Stimulated activated CD8-positive, alpha-beta memory T cell treated with anti-CD3 and anti-CD28 coated beads, Interleukin-4, amount 100 ng/mL, for 4 hours (primary cell): ENCODE data around the gene APH1B.

ENCODE experiments used
- DNase-seq, 2 donors: peaks; one replicate each; pipeline ENCODE4 v3.0.0-alpha.2; 2020; ENCODE audit warnings: low read depth in 2 of 2, low spot score in 1 of 2

Gene APH1B

DNA sequence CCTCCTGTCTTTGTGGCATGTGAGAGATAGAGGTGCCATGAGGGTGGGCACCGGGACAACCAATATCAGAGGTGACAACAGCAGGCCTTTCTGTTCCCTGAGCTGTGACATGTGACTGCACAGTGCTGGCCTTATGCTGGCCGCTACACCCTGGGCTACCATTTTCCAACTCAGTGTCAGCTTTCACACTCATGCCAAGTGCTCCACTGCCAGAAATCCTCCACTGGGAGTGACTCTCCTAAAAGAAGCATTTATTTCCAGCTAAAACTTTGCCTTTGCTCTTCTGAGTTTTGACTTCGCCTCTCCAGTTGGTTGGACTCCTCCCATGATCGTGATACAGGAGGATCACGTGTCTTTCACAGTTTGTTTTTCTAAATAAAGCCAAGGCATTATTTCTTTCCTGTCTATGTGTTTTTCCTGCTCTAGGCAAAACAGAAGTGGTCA is 72.8 kb downstream of the APH1B start:
- DNase-seq: no peak

DNA sequence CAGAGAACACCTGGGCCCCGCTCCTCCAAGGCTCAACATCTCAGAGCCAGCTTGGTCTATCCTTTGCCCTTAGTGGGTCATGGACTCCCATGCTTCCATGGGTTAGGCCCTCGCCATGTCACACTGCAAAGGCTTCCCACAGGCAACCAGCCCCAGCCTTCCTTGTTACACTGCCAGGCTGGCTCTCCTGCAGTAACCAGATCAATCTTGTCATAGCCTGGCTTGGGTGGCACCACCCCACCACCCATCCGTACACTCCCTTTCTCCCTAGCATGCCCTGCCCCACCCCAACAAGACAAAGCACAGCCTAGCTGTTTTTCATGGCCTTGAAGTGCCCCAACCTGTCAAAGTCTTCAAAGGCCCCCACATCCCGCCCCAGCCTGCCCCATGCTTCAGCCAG is 73.8 kb downstream of the APH1B start:
- no peak for DNase-seq

DNA sequence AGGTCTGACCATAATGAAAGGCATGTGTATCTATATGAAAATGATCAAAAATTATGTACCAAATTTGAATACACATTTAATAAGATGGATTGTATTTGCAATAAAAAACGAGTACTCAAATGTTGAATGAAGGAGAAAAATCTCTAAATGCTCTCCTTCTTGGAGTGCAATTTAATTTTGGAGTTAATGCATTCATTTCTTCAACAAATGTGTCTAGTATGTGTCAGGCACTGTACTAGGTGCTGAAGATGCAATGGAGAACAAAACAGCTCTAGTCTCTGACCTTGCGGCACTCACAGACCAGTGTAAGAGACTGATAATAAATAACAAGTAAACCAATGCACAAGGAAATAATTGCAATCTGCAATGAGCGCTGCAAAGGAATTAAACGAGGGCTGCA is 75.4 kb downstream of the APH1B start:
- no peak for DNase-seq

DNA sequence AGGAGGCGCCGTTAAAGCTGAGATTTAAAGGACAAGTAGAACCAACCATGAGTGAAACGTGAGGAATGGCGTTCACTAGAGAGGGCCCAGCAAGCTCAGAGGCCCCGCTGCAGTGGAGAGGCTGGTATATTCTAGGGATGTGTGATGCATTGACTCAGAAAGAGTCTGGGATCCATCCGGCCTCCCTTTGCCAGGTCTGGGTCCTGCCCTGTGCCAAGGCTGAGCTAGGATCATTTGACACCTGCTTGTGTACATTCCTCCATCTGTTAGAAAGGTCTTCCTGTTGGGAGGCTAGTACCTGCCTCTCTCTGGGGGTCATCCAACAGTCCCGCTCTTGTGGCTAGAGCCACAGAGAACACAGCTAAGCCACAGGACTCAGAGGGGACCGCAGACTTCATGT is 75.9 kb downstream of the APH1B start:
- DNase-seq: no peak

DNA sequence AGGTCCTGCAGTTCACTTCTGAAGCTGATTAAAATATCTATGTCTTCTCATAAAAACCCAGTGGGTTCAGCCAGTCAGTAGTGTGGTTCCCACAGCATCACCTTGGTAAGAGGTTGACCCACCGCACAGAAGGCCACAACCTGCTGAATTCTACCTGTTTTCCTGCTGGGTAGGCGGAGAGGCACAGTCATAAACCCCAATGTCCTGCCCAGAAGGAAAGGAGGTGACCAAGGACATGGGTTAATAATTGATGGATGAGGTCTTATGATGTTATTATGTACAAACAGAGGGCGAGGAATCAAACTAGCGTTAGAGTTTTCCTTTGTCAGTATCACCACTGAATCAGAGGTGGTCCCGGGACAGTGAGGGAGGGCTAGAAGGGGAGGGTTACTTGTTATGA is 76.5 kb downstream of the APH1B start:
- DNase-seq: no peak

DNA sequence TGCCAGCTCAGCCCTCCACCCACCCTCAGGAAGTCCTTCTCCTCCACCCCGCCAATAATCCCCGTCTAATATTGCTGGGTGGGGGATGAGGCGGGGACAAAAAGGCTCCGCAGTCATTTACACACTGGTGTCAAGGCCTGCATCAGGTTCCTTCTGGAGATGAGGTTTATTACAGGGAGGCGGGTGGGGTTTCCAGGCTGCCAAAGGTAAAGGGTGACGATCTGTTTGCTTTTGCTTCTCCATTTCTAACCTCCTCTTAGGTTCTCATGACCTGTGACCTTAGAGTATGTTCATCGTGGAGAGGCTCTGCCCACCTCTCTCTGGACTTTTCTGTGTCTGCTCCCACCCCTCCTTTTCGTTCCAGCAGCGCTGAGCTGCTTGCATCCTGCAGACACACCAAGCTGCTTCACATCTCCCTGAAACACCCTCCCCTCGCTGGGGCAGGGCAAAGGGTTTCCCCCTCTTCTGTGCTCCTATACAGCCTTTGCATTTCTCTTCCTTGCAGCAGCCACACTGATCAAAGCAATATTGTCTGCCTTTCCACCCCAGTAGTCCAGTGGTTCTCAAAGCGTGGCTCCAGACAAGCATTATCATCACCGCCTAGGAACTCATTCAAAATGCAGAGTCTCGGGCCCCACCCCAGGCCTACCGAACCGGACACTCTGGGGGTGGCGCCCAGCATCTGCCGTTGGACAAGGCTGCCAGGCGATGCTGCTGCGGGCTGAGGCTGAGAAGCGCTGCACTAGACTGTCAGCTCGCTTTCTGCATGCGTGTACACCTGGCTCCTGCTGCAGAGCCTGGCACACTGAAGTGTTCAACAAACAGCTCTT is 77.6 kb downstream of the APH1B start:
- DNase-seq: no peak

DNA sequence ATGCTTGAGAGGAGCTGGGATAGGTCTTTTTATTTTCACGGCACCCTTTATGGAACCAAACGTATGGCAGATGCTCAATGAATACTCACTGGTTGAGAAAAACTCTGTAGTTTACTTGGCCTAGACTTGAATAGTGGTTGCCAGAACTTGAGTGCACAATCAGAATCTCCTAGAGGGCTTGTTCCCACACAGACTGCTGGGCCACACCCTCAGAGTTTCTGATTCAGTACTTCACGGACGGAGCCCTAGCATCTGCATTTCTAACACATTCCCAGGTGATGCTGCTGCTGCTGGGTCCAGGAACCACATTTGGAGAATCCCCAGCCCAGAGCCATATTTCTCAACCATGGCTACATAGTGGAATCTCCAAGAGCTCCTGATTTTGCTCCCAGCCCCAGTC is 79.7 kb downstream of the APH1B start:
- no peak for DNase-seq

DNA sequence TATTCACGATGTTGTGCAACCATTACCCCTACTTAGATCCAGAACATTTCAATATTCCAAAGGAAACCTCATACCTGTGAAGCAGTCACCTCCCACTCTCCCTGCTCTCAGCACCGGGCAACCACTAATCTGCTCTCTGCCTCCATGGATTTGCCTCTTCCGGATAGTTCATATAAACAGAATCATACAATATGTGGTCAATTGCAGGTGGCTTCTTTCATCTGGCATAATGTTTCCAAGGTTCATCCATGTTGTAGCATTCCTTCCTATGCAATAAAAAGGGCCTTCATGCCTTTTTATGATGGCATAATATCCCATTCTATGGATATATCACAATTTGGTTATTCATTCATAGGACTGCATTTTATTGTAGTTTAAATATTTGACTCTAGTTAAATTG is 80.3 kb downstream of the APH1B start:
- no peak for DNase-seq

DNA sequence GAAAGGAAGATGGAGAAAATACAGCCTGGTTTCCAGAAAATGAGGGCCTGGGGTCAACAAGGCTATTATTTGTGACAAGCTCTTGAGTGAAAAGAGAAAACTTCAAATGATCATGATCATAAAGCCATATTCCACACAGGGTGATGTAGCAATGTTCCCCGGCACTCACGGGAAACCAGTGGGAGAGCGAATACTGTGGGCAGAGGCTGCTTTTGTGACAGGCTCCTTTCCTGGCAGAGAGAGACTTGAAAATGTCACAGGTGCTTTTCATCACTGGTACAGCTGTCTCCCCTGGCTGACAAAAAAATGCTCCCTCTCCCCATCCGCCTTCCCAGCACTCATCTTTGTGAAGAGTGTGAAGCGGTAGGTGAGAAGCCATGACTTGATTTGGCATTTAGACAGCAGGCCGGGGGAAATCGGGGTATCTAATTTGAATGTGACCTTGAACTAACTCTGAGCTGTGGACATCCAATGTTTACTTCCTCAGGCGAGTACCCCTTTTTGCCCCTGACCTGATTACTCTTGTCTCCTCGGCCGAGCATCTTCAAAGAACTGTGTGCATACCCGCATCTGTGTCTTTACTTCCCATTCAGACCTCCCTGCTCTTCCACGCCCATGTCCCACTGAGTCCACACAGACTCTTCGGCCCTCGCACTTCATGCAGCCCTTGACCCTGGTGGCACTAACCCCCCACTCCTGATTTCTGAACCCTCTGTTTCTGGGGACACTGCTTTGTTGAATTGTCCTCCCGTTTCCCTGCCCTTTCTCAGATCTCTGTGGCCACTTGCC is 81.0 kb downstream of the APH1B start:
- no peak for DNase-seq
